Raji (cell line): Measurements from ENCODE around the gene HOXC5.

Source experiments
- POLR2A ChIP-seq: IDR thresholded peaks from 2 replicates; pipeline ENCODE4 v1.6.1; 2011; ENCODE audit warnings: low read depth, low read length, control low read depth; ENCODE audit not compliant: insufficient read depth

HOXC5 gene

GRCh38 chr12:54049108-54049507 lies 16.3 kb downstream of the HOXC5 start:
- TF ChIP-seq POLR2A, result no peak

- TF ChIP-seq POLR2A, result no peak
Measured at GRCh38 chr12:54050482-54050810, 17.6 kb downstream of the HOXC5 start.

DNA sequence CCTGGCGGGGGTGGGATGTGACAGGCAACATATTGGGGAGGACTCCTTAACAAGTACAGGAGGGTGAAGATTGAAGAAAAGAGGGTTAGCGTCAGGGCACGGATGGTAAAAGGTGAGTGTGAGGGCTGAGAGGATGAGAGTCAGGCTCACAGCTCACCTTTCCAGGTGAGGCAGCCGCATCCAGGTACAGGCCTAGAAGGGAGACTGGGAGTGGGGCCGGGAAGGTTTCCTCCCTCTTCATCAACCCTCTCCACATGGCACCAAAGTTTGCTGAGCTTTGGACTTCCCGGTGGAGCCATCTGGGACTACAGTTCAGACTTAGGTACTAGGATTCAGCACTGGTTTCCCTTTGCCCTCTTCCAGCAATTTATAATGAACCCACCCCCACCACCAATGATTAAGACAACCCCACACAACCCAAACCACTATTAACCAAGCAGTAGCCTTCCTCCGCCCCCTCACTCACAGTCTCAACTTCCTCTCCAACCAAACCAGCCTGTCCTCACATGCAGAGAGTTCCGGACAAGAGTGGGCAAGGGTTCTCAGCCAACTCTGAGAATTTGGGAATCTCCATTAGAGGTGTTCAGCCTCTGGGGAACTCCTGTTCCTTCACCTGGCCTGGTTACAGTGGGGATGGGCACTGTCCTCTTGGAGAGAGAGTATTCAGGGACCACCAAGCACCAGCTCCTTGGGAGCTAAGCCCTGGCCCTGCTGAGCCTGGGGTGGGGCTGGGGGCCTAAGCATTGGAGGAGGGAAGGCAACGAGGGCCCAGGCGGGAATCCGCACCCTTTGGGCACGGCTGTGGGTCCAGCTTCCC lies 18.4 kb downstream of the HOXC5 start:
- no peak for TF ChIP-seq POLR2A

DNA sequence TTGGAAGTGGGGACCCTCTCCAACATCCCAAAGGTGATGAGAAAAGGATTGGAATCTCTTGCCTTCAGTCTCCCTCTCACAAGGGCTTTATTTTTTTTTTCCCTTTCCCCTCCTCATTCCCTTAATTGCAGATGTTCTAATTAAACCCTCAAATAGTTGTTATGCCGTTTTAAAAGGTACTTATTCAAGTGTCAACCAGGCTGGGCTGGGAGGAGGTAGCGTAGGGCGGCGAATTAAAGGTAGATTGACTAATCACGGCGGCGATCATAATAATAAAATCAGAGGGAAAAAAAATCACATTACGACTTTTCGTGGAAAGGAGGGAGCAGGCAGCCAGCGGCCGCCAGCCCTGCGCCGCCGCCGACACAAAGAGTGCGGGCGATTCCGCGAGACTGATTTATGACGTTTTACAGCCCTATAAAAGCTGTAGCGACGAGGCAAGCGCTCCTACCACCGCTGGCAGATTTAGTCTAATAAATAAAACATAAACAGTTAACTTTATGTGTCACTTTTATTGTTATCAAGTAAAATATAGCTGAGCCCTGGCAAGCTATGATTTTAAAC lies 19.1 kb downstream of the HOXC5 start:
- TF ChIP-seq POLR2A, result no peak

- TF ChIP-seq POLR2A, result no peak
Measured at GRCh38 chr12:54052438-54053002, 19.7 kb downstream of the HOXC5 start.

DNA sequence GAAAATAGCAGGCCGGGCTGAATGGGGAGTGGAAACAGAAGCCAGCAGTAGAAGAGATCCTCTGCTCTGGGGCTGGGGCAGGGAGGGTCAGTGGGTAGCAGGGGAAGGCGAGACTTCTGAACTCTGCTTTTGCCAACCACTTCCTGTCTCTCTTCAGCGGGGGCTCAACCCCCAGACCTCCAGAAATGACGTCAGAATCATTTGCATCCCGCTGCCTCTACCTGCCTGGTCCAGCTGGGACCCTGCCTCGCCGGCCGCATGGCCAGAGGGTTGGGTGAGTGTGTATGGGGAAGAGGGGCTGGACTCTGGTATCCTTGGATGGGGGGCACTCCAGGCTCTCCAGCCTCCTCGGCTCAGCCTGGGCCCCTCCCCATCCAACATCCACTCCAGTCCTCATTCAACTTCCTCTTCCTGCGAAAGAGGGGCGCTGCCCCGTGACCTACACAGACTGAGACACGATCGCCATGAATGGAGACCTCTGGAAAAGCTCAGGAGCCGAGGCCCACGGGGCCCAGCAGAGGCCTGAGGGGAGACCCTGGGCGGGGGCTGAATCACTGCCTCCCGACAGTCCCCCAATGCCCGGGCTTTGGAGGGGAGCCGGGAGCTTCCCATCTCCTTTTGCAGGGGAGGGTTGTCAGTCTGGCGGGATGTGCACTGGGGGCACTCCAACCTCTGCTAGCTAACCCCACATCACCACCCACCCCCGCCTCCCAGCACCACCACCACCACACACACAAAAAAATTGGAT lies 20.3 kb downstream of the HOXC5 start:
- TF ChIP-seq POLR2A, result peak; percentile 85

DNA sequence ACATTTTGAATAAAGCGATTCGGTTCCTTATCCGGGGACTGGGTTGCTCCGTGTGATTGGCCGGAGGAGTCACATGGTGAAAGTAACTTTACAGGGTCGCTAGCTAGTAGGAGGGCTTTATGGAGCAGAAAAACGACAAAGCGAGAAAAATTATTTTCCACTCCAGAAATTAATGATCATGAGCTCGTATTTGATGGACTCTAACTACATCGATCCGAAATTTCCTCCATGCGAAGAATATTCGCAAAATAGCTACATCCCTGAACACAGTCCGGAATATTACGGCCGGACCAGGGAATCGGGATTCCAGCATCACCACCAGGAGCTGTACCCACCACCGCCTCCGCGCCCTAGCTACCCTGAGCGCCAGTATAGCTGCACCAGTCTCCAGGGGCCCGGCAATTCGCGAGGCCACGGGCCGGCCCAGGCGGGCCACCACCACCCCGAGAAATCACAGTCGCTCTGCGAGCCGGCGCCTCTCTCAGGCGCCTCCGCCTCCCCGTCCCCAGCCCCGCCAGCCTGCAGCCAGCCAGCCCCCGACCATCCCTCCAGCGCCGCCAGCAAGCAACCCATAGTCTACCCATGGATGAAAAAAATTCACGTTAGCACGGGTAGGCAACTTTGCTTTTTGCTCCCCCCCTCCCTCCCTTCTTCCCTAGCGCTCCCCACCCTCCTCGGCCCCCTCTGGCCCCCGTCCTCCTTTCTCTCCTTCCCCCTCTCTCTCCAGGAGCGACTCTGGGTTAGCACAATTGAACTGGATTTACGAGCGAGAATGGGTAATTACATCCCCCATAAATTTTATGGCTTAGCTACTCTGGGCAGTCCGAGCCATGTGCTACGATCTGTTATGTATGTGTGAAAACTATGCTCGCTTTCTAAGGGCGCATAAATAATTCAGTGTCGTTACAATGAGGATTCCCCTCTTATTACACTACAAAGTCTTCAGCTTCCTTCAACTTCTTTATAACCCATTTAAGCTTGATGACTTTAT lies 21.2 kb downstream of the HOXC5 start, which contains the start of gene HOXC4:
HOXC4 (plus strand) TSS at position 85 of the 991 bp plus-strand sequence; CDS start at position 173, 88 bp downstream.
- TF ChIP-seq POLR2A, result no peak

GRCh38 chr12:54054742-54055194 lies 21.9 kb downstream of the HOXC5 start:
- TF ChIP-seq POLR2A, result no peak

GRCh38 chr12:54055552-54055951 lies 22.7 kb downstream of the HOXC5 start:
- TF ChIP-seq POLR2A, result no peak

- TF ChIP-seq POLR2A, result no peak
Measured at GRCh38 chr12:54056110-54056509, 23.3 kb downstream of the HOXC5 start.

DNA sequence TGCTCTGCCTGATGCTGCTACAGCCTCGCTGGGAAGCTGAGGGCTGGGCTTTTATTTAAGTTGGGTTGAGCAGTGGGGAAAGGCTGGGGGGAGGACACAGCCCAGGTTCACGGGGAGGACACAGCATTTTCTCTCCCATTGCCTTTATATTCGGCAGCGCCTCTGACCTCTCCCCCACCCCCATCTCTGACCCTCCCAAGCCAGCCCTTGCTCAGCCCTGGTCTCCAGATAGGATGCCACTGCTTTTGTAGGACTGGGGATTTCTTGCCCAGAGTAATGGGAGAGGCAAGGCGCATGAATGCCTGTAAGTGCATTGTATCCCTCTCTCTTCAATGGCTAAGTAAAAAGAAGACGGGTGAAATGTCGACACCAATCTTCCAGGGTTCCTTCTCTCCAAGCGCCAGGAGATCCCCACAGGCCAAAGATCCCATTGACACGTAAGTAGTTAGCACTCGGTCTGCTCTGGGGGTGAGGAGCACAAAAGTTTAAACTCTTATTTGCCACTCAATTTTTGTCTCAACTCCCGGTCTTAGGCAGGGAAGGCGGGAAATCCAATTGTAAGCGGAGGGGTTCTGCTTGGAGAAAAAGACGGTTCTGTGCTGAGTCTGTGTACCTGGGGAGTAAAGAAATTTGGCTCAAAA lies 25.4 kb downstream of the HOXC5 start:
- TF ChIP-seq POLR2A, result no peak

GRCh38 chr12:54059668-54060067 lies 26.8 kb downstream of the HOXC5 start:
- TF ChIP-seq POLR2A, result no peak

DNA sequence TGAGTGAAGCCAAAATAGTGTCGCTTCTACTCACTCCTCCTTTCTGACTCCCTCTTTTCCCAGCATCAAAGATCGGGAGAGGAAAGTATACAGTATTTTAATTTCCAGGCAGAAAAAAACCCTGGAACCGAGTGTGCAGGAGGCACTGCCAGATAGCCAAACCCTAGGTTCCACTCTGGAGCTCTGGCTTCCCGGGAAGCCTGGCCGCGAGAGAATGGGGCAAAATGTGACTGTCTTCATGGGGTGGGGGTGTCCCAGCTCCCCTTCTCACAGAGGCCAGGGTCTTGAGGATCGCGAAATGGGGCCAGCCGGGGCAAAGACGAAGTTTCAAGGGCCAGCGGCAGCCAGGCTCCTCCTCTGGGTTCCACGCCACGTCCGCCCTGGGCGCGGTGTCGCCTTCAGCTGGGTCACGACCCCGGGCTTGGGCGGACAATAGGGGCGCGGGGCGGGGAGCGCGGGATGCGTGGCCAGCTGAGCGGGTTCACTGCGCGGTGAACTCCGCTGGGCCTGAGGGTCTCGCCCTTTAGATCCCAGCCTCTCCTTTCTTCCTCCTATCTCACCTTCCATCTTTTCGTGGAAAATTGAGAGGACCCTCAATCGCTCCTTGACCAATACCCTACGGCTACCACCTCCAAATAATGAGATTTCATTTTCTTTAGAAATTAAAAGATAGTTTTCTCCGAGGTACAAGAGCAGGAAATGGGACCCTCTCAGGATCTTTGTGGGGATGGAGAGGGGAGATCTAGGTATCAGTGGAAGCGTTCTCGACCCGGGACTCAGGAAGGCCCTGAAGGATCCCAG lies 27.5 kb downstream of the HOXC5 start:
- TF ChIP-seq POLR2A, result no peak
